NCI-H1417 treated with DMSO at 0.1 percent for 48 hours (cell line): ENCODE data around the gene ZNF536.
"Not testable (repeated sequence)": the region's sequence is repeated elsewhere in the genome, so short reads cannot be mapped to it uniquely, and the experiment has no call there.

Experiments used
- DNase-seq: peaks from one replicate; lab custom pipeline; 2025; lab: John Stamatoyannopoulos, UW

The ZNF536 gene

GRCh38 chr19:30388819-30389218 is 16.6 kb downstream of the ZNF536 start:
- no peak for DNase-seq

- DNase-seq = no peak
These were observed 18.3 kb downstream of the ZNF536 start for GRCh38 chr19:30390356-30390988.

GRCh38 chr19:30391052-30391451 is 18.9 kb downstream of the ZNF536 start:
- DNase-seq = no peak

GRCh38 chr19:30391554-30392551 is 19.7 kb downstream of the ZNF536 start:
- DNase-seq = no peak

- DNase-seq = no peak
These were observed 20.9 kb downstream of the ZNF536 start for GRCh38 chr19:30393046-30393445.

- DNase-seq = no peak
These were observed 21.7 kb downstream of the ZNF536 start for GRCh38 chr19:30393729-30394480.

- DNase-seq = no peak
These were observed 22.4 kb downstream of the ZNF536 start for GRCh38 chr19:30394481-30395151.

GRCh38 chr19:30395283-30395682 is 23.1 kb downstream of the ZNF536 start:
- DNase-seq = no peak

GRCh38 chr19:30398539-30398938 is 26.4 kb downstream of the ZNF536 start:
- not testable (repeated sequence) for DNase-seq

- DNase-seq = no peak
These were observed 29.8 kb downstream of the ZNF536 start for GRCh38 chr19:30401956-30402355.

- DNase-seq = no peak
These were observed 30.4 kb downstream of the ZNF536 start for GRCh38 chr19:30402436-30403202.

- DNase-seq = no peak
These were observed 31.2 kb downstream of the ZNF536 start for GRCh38 chr19:30403203-30403985.

GRCh38 chr19:30406220-30407067 is 34.3 kb downstream of the ZNF536 start:
- DNase-seq = no peak

- no peak for DNase-seq
These were observed 35.0 kb downstream of the ZNF536 start for GRCh38 chr19:30407068-30407709.

GRCh38 chr19:30408734-30409301 is 36.6 kb downstream of the ZNF536 start:
- DNase-seq = no peak

- no peak for DNase-seq
These were observed 39.5 kb downstream of the ZNF536 start for GRCh38 chr19:30411714-30412113.

GRCh38 chr19:30416375-30416774 is 44.2 kb downstream of the ZNF536 start:
- no peak for DNase-seq

- DNase-seq = not testable (repeated sequence)
These were observed 45.0 kb downstream of the ZNF536 start for GRCh38 chr19:30417166-30417565.
